HG03045 (cell line): ENCODE data around the gene CELA3A.
"Not testable (repeated sequence)": the region's sequence is repeated elsewhere in the genome, so short reads cannot be mapped to it uniquely, and the experiment has no call there.

Experiments
- ATAC-seq: cut with Tn5 transposase; IDR thresholded peaks from one replicate; pipeline ENCODE4 v1.9.1; 2021; ENCODE audit warnings: mild to moderate bottlenecking, moderate library complexity; ENCODE audit not compliant: unreplicated experiment

CELA3A gene

GRCh38 chr1:21980515-21981220, 20.8 kb upstream of the CELA3A start:
- not testable (repeated sequence) for ATAC-seq

DNA sequence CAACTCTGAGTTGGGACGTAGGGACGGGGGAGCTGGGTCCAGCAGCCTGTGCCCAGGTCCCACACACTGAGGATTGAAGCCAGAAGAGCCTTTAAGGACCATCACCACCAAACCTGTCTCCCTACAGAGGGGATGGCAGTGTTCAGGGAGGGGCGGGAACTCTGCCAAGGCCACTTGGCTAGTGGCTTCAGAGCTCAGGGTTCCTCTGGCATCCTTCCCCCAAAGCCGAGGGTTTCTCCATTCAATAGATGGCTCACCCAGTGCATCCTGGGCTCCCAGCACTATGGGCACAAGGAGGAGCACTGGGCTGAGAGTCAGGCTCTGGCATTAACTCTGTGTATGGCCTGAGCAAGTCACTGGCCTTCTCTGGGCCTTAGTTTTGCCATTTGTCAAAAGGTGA, 20.2 kb upstream of the CELA3A start:
- not testable (repeated sequence) for ATAC-seq

- not testable (repeated sequence) for ATAC-seq
Measured at GRCh38 chr1:21982122-21982521, 19.3 kb upstream of the CELA3A start.

DNA sequence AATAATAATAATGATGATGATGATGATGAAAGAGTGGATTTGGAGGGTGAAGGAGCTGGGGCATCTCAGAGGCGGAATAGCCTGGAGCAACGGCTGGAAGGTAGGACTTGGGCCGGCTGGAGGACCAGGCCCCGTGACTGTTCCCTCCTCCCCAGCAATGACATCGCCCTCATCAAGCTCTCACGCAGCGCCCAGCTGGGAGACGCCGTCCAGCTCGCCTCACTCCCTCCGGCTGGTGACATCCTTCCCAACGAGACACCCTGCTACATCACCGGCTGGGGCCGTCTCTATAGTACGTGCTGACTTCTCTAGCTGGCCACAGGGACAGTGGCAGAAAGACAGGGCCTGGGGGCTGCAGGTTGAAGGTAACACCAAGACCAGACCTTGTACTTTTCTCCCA, 17.9 kb upstream of the CELA3A start:
- ATAC-seq, result not testable (repeated sequence)

GRCh38 chr1:21985893-21986292, 15.6 kb upstream of the CELA3A start:
- not testable (repeated sequence) for ATAC-seq

DNA sequence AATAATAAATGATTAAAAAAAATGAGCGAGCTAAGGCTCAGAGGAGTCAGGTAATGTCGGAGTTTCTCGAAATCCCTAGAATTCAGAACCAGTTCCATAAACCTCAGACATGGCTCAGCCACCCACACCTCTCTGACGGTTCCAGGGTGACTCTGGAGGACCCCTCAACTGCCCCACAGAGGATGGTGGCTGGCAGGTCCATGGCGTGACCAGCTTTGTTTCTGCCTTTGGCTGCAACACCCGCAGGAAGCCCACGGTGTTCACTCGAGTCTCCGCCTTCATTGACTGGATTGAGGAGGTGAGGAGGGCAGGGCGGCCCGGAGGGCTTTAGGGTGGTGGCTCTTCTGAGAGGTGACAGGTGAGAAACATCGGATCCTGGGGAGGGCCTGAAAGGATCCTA, 15.1 kb upstream of the CELA3A start:
- ATAC-seq, result not testable (repeated sequence)

GRCh38 chr1:21989672-21990393, 11.6 kb upstream of the CELA3A start:
- ATAC-seq, result not testable (repeated sequence)

- ATAC-seq, result not testable (repeated sequence)
Measured at GRCh38 chr1:21992186-21992585, 9.3 kb upstream of the CELA3A start.

GRCh38 chr1:21994716-21995115, 6.7 kb upstream of the CELA3A start:
- not testable (repeated sequence) for ATAC-seq

GRCh38 chr1:21996663-21996970, 4.8 kb upstream of the CELA3A start:
- not testable (repeated sequence) for ATAC-seq

GRCh38 chr1:21997891-21998623, 3.4 kb upstream of the CELA3A start:
- not testable (repeated sequence) for ATAC-seq

DNA sequence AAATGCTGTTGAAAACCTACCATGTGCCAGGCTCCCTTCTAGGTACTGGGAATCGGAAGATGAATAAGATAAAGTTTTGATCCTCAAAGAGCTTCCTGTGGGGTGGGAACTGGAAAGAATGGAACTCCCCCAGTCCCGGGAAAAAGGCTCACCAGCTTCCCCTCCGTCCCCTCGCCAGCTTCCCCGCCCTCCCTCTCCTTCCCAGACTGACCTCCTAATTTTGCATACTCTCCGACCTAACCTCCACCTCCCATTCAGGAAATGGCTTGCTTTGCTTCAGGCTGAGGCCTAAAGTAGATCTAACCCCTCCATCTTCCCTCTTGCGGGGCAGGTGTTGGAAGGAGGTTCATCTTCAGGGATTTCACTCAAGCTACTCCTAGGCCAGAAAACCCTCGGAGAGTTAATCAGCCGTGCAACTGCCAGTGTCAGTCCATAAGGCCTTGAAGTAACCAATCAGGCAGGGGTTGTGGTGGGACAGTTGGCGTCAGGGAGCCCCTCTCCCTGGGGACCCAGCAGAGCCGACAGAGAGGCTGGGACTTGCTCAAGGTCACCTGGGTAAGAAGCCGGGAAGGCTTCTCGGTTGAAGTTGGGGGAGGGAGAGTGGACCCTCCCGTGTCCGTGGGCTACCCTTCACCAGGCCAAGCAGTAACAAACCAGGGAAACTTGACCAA, 2.7 kb upstream of the CELA3A start:
- not testable (repeated sequence) for ATAC-seq

GRCh38 chr1:21999645-22000044, 1.8 kb upstream of the CELA3A start:
- not testable (repeated sequence) for ATAC-seq

GRCh38 chr1:22002461-22002860, 1.0 kb downstream of the CELA3A start:
- ATAC-seq, result not testable (repeated sequence)

- not testable (repeated sequence) for ATAC-seq
Measured at GRCh38 chr1:22002875-22003274, 1.4 kb downstream of the CELA3A start.

DNA sequence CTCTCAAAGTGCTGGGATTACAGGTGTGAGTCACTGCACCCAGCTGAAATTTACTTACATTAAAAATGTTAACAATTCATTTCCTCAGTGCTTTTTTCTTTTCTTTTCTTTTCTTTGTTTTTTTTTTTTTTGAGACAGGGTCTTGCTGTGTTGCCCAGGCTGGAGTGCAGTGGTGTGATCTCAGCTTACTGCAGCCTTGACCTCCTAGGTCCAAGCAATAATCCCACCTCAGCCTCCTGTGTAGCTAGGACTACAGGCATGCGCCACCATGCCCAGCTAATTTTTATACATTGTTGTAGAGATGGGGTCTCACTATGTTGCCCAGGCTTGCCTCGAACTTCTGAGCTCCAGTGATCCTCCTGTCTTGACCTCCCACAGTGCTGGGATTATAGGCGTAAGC, 2.5 kb downstream of the CELA3A start:
- ATAC-seq, result not testable (repeated sequence)

GRCh38 chr1:22005261-22006149, 4.0 kb downstream of the CELA3A start:
- ATAC-seq, result not testable (repeated sequence)

DNA sequence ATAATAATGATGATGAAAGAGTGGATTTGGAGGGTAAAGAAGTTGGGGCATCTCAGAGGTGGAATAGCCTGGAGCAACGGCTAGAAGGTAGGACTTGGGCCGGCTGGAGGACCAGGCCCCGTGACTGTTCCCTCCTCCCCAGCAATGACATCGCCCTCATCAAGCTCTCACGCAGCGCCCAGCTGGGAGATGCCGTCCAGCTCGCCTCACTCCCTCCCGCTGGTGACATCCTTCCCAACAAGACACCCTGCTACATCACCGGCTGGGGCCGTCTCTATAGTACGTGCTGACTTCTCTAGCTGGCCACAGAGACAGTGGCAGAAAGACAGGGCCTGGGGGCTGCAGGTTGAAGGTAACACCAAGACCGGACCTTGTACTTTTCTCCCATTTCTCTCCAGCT, 5.3 kb downstream of the CELA3A start:
- not testable (repeated sequence) for ATAC-seq

- ATAC-seq, result not testable (repeated sequence)
Measured at GRCh38 chr1:22007262-22007661, 5.8 kb downstream of the CELA3A start.

- ATAC-seq, result not testable (repeated sequence)
Measured at GRCh38 chr1:22009566-22009965, 8.1 kb downstream of the CELA3A start.
